Loucy (cell line): Measurements from ENCODE around the gene COG2.

Experiments used
- EZH2phosphoT487 ChIP-seq: fragments of 200-600 bp; IDR thresholded peaks from 2 replicates; pipeline ENCODE4 v1.6.1; 2018; ENCODE audit warnings: antibody characterized with exemption, mild to moderate bottlenecking, moderate library complexity, borderline replicate concordance
- TF ChIP-seq, protein P1 (sequence below): fragments of 200-600 bp; sonication (generic); conservative IDR thresholded peaks from 2 replicates; pipeline ENCODE4 v1.5.1; 2014; ENCODE audit warnings: mild to moderate bottlenecking, antibody characterized with exemption, low read length

DNA sequence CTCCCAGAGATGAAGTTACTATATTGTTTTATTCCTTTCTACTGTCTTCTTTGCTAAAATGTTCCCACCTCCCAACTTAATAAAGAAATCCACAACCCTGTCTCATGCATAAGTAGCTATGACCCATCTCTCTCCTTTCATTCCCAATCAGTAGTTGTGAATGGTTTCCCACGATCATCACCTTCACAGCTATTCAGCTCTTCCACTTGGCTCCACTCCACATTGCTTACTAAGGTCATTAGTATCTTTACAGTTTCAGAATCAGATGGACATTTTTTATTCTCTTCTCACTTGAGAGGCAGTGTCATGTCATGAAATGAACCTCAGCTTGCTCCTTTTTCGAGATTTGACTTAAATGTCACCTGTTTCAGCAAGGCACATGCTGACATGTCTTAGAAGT is 47.1 kb upstream of the COG2 start:
- TF ChIP-seq, protein P1, sequence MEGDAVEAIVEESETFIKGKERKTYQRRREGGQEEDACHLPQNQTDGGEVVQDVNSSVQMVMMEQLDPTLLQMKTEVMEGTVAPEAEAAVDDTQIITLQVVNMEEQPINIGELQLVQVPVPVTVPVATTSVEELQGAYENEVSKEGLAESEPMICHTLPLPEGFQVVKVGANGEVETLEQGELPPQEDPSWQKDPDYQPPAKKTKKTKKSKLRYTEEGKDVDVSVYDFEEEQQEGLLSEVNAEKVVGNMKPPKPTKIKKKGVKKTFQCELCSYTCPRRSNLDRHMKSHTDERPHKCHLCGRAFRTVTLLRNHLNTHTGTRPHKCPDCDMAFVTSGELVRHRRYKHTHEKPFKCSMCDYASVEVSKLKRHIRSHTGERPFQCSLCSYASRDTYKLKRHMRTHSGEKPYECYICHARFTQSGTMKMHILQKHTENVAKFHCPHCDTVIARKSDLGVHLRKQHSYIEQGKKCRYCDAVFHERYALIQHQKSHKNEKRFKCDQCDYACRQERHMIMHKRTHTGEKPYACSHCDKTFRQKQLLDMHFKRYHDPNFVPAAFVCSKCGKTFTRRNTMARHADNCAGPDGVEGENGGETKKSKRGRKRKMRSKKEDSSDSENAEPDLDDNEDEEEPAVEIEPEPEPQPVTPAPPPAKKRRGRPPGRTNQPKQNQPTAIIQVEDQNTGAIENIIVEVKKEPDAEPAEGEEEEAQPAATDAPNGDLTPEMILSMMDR, result no peak
- TF ChIP-seq EZH2phosphoT487, result no peak
